Measurements from ENCODE around the gene KIF3B. TPM values are rescaled to one million over a fixed set of nuclear protein-coding genes. Genes with fewer than 3 reads are reported as not detected.
A peak's percentile ranks its signal among the peaks of the same experiment; 100 is the strongest.
"Not testable (repeated sequence)": the region's sequence is repeated elsewhere in the genome, so short reads cannot be mapped to it uniquely, and the experiment has no call there.

KIF3B gene
- total and polyA plus RNA-seq, 3 experiments from 2014 or later, result 5.7 to 61.6 (median 61.0) TPM

DNA sequence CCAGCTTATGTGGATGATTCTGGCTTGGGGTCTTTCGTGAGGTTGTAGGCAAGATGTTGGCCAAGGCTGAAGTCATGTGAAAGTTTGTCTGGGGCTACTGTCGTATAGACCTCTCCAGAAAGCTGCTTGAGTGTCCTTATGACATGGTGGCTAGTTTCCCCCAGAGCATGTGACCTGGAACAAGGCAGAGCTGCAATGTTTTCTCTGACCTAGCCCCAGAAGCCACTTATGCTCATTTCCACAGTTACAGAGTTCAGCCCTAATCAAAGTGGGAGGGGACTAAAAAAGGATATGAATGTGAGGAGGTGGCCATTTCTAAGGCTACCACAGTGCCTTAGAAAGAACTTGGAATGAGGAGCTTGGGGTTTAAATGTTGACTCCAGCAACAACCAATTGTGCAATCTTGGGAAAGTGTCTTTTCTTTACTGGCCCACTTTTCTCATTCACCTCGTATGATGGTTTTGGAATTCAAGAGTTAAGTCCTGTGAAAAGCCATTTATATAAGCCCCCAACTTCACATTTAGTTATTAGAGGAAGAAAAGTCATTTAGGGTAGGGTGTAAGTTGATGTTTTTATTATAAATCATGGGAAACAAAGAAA, 74.8 kb downstream of the KIF3B start:
- H3K4me3 ChIP-seq (ENCODE audit: low read length), result no peak overlapping the region
- H3K9me3 ChIP-seq (ENCODE audit: low read length), result no peaks in the 10 kb centered on the region
- H3K27me3 Mint-ChIP-seq, result no peaks in the 10 kb centered on the region
- peaks cover 2 to 10% (median 7%) of the 10 kb centered on the region in 3 donors for H3K4me1 Mint-ChIP-seq
- H3K4me1 ChIP-seq (ENCODE audit: insufficient read depth, low read length), result peaks cover under 1% of the 10 kb centered on the region
- H3K27ac Mint-ChIP-seq, result no peak overlapping the region
- H3K36me3 ChIP-seq (ENCODE audit: insufficient read depth, low read length), result no peaks in the 10 kb centered on the region
- H3K9me3 Mint-ChIP-seq, result no peaks in the 10 kb centered on the region
- DNase-seq, result no peak
- no peak overlapping the region for H3K27ac ChIP-seq (ENCODE audit: low read depth, low read length)
- POLR2A ChIA-PET, result no interaction called here
- H3K36me3 Mint-ChIP-seq, result peaks cover 0 to 5% (median 2%) of the 10 kb centered on the region in 3 donors
- peak overlapping the region in 1 of 7 donors; percentile 13 for H3K4me3 Mint-ChIP-seq
- no peaks in the 10 kb centered on the region for H3K27me3 ChIP-seq (ENCODE audit: insufficient read depth, low read length, poor library complexity, severe bottlenecking)
- CTCF ChIA-PET, result no interaction called here

DNA sequence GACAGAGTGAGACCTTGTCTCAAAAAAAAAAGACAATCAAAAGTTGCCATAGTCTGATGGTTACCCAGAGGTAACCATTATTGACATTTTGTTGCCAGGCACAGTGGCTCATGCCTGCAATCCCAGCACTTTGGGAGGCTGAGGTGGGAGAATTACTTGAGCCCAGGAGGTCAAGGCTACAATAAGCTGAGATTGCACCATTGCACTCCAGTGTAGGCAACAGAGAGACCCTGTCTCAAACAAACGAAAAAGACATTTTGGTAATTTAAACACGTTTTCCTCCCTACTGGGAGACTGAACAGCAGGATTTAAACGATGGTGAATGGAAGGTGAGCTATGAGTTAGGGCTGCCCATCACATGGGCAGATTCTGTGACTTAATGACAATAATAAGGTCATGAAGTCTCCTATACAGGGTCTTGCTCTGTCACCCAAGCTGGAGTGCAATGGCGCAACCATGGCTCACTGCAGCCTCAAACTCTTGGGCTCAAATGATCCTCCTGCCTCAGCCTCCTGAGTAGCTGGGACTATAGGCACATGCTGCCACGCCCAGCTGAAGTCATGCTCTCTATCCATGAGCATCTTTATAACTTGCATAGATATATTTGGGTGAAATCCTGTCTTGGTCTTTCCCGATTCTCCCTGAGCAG, 76.5 kb downstream of the KIF3B start:
- H3K27me3 ChIP-seq (ENCODE audit: insufficient read depth, low read length, poor library complexity, severe bottlenecking), result no peaks in the 10 kb centered on the region
- no peaks in the 10 kb centered on the region for H3K9me3 ChIP-seq (ENCODE audit: low read length)
- no peaks in the 10 kb centered on the region for H3K36me3 ChIP-seq (ENCODE audit: insufficient read depth, low read length)
- H3K27ac ChIP-seq (ENCODE audit: low read depth, low read length), result no peak overlapping the region
- H3K36me3 Mint-ChIP-seq, result peaks cover 0 to 4% (median 3%) of the 10 kb centered on the region in 3 donors
- H3K9me3 Mint-ChIP-seq, result no peaks in the 10 kb centered on the region
- DNase-seq, result no peak
- H3K4me3 ChIP-seq (ENCODE audit: low read length), result no peak overlapping the region
- peaks cover 6 to 15% (median 14%) of the 10 kb centered on the region in 3 donors for H3K4me1 Mint-ChIP-seq
- H3K4me1 ChIP-seq (ENCODE audit: insufficient read depth, low read length), result peaks cover 6% of the 10 kb centered on the region
- H3K27ac Mint-ChIP-seq, result peak overlapping the region in 1 of 8 donors; percentile 73
- peaks cover 0 to 3% of the 10 kb centered on the region in 2 donors for H3K27me3 Mint-ChIP-seq
- ChIA-PET POLR2A (no interaction called here), CTCF (no interaction called here)
- H3K4me3 Mint-ChIP-seq, result peak overlapping the region in 1 of 7 donors; percentile 49

DNA sequence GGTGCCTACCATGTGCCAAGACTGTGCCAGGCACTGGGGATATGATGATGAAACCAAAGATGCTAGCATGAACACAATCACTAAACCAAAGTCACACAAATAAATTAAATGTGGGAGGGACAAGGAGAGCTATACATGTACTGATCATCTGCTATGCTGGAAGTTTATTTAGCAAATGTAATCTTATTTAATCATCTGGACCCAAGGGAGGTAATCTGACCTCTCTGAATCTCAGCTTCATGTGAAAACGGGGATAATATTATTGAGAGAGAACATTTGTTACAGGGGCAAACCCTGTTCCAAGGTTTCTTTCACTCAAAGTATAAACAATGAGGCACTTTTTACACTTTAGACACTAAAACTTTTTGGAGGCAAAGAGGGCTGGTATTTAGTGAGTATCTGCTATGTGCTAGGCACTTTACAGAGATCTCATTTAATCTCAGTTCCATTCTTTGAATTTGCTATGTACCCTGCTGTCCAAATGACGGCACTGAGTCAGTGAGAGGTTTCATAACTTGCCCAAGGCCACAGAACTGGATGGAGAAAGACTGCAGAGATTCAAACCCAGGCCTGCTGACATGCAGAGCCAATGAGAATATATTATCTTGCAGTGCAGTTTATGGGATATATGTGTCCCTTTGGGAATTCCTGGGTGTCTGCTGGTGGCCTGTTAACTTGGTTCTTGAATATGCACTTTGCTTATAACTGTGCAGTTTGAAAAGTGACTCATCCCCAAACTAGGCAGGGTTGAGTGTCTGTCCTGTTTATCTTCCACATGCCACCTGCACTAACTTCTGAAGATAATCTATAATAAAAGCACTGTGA, 77.4 kb downstream of the KIF3B start:
- no peaks in the 10 kb centered on the region for H3K9me3 ChIP-seq (ENCODE audit: low read length)
- no peak overlapping the region for H3K4me3 ChIP-seq (ENCODE audit: low read length)
- H3K36me3 Mint-ChIP-seq, result peaks cover 0 to 12% (median 2%) of the 10 kb centered on the region in 3 donors
- H3K9me3 Mint-ChIP-seq, result no peaks in the 10 kb centered on the region
- H3K36me3 ChIP-seq (ENCODE audit: insufficient read depth, low read length), result no peaks in the 10 kb centered on the region
- H3K27me3 ChIP-seq (ENCODE audit: insufficient read depth, low read length, poor library complexity, severe bottlenecking), result no peaks in the 10 kb centered on the region
- peaks cover 8% of the 10 kb centered on the region for H3K4me1 ChIP-seq (ENCODE audit: insufficient read depth, low read length)
- peaks cover 0 to 9% of the 10 kb centered on the region in 2 donors for H3K27me3 Mint-ChIP-seq
- CTCF ChIA-PET, result no interaction called here
- POLR2A ChIA-PET, result interaction anchor here (0.6 kb wide), 1 partner anchor 33 kb away, joined by 4 read pairs; no protein-coding TSS in a partner anchor
- no peak overlapping the region for H3K27ac ChIP-seq (ENCODE audit: low read depth, low read length)
- peak overlapping the region in 3 of 8 donors; percentile 29 to 73 (median 42) for H3K27ac Mint-ChIP-seq
- peak overlapping the region in 1 of 7 donors; percentile 49 for H3K4me3 Mint-ChIP-seq
- no peak for DNase-seq
- H3K4me1 Mint-ChIP-seq, result peaks cover 12 to 20% (median 20%) of the 10 kb centered on the region in 3 donors

DNA sequence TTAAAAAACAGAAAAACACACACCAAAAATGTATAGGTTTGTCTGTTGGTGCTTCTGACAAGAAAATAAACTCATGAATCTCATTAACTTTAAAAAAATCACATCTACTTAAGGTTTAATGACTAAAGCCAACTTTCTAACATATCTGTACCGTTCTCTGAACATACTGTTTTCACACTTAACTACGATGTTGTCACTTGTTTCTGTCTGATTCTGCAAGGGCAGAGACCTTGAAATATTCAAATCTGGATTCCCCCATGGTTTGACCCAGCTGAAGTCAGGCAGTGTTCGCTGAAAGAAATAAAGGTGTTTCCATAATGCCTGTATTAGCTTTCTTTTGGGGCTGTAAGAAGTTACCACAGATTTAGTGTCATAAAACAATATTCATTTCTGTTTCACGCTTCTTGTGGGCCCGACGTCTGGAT, 78.0 kb downstream of the KIF3B start:
- CTCF ChIA-PET, result no interaction called here
- Histone ChIP-seq H3K9me3 (ENCODE audit: low read length) (no peaks in the 10 kb centered on the region), H3K27me3 (ENCODE audit: insufficient read depth, low read length, poor library complexity, severe bottlenecking) (no peaks in the 10 kb centered on the region), H3K4me3 (ENCODE audit: low read length) (no peak overlapping the region), H3K4me1 (ENCODE audit: insufficient read depth, low read length) (peaks cover 15% of the 10 kb centered on the region), H3K27ac (ENCODE audit: low read depth, low read length) (no peak overlapping the region), H3K36me3 (ENCODE audit: insufficient read depth, low read length) (no peaks in the 10 kb centered on the region)
- DNase-seq, result no peak
- POLR2A ChIA-PET, result no interaction called here
- no peaks in the 10 kb centered on the region for H3K9me3 Mint-ChIP-seq
- peaks cover 0 to 13% (median 2%) of the 10 kb centered on the region in 3 donors for H3K36me3 Mint-ChIP-seq
- peaks cover 0 to 9% of the 10 kb centered on the region in 2 donors for H3K27me3 Mint-ChIP-seq
- H3K27ac Mint-ChIP-seq, result peak overlapping the region in 3 of 8 donors; percentile 29 to 47 (median 42)
- no peak overlapping the region for H3K4me3 Mint-ChIP-seq
- peaks cover 19 to 27% (median 27%) of the 10 kb centered on the region in 3 donors for H3K4me1 Mint-ChIP-seq

DNA sequence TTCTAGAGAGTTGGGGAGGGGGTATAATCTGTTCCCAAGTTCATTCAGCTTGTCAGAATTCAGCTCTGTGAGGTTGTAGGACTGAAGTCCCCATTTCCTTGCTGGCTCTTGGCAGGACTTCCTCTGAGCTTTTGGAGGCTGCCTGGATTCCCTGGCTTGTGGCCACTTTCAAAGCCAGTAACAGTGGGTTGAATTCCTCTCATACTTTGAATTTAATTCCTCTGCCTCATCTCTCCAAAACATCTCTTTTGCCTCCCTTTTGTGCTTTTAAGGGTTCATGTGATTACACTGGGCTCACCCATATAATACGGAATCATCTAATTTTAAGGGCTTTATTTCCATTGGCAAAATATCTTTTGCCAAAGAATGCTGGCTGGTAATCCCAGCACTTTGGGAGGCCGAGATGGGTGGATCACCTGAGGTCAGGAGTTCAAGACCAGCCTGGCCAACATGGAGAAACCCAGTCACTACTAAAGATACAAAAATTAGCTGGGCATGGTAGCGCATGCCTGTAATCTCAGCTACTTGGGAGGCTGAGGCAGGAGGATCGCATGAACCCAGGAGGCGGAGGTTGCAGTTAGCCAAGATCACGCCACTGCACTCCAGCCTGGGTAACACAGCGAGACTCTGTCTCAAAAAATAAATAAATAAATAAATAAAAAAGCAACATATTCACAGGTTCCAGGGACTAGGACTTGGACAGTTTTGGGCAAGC, 78.6 kb downstream of the KIF3B start:
- Mint-ChIP-seq H3K36me3 (peaks cover 0 to 13% (median 0%) of the 10 kb centered on the region in 3 donors), H3K27ac (peak overlapping the region in 2 of 8 donors; percentile 47 to 97), H3K4me3 (peak overlapping the region in 2 of 7 donors; percentile 3 to 96), H3K4me1 (peaks cover 23 to 33% (median 33%) of the 10 kb centered on the region in 3 donors)
- H3K36me3 ChIP-seq (ENCODE audit: insufficient read depth, low read length); H3K27ac ChIP-seq (ENCODE audit: low read depth, low read length); H3K9me3 Mint-ChIP-seq; DNase-seq; H3K4me3 ChIP-seq (ENCODE audit: low read length); POLR2A ChIA-PET; H3K27me3 Mint-ChIP-seq; H3K27me3 ChIP-seq (ENCODE audit: insufficient read depth, low read length, poor library complexity, severe bottlenecking); CTCF ChIA-PET; H3K9me3 ChIP-seq (ENCODE audit: low read length): not testable (repeated sequence)
- H3K4me1 ChIP-seq (ENCODE audit: insufficient read depth, low read length), result peaks cover 21% of the 10 kb centered on the region

DNA sequence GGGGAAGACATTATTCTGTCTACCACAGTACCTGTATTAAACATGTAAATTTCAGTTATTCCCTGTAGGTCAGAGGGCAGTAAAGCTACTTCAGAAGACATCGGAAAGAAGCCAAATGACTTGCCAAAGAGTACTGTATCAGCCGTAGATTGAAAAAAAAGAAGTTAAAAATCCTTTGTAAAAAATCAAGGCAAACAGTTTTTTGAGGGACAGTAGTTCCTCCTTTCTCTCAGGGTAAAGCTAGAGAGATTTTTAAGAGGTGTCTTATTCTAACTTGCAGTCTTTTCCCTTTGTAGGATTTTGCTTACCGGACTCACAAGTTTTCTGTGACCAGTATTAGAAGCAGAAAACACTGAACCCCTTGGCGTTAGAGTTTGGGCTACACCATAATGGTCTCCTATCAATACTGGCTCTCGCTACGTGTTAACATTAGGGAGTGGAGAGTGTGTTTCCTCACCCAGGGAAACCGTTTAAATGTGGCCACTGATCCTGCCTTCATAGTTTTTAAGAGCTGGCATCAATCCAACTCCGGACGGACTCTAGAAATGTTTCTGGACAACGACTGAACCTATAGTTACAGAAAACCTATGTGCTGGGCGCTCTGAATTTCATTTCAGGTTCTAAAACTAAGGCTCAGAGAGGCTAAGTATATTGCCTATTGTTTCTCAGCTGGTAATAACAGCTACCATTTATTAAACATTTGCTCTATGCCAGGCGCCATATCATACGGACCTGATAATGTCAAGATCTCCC, 79.3 kb downstream of the KIF3B start:
- Histone ChIP-seq H3K27me3 (ENCODE audit: insufficient read depth, low read length, poor library complexity, severe bottlenecking) (no peaks in the 10 kb centered on the region), H3K36me3 (ENCODE audit: insufficient read depth, low read length) (no peaks in the 10 kb centered on the region), H3K27ac (ENCODE audit: low read depth, low read length) (peak overlapping the region; percentile 88), H3K4me1 (ENCODE audit: insufficient read depth, low read length) (peaks cover 28% of the 10 kb centered on the region), H3K4me3 (ENCODE audit: low read length) (peak overlapping the region; percentile 97), H3K9me3 (ENCODE audit: low read length) (no peaks in the 10 kb centered on the region)
- no peaks in the 10 kb centered on the region for H3K9me3 Mint-ChIP-seq
- CTCF ChIA-PET, result interaction anchor here (1.2 kb wide), 1 partner anchor 15 kb away, joined by 3 read pairs; no protein-coding TSS in a partner anchor
- POLR2A ChIA-PET, result no interaction called here
- H3K36me3 Mint-ChIP-seq, result peaks cover 0 to 13% (median 0%) of the 10 kb centered on the region in 3 donors
- H3K4me3 Mint-ChIP-seq, result peak overlapping the region; percentile 93 to 98 (median 97)
- H3K27ac Mint-ChIP-seq, result peak overlapping the region; percentile 76 to 99 (median 98)
- H3K27me3 Mint-ChIP-seq, result peaks cover 0 to 9% of the 10 kb centered on the region in 2 donors
- H3K4me1 Mint-ChIP-seq, result peaks cover 27 to 40% (median 40%) of the 10 kb centered on the region in 3 donors
- no peak for DNase-seq

DNA sequence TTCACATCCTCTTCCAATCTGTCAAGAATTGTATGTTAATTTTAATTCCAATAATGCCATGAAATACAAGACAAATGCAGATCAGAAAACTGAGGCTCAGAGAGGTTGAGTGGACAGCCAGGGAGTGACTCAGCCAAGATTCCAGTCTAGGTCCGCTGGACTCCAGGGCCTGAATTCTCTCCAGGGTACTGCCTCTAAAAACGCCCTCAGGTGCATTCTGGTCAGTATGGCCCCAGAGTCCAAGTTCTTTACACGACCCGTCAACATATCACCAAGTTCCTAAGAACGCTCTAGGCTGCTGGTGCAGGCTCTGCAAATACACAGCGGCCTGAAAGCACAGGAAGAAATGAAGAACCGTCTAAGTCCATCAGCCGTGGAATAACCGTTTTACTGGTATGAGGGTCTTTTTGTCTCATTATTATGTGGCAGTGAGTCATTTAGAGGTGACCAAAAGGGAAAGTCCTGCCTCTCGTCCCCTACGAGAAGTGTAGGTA, 80.0 kb downstream of the KIF3B start:
- H3K9me3 ChIP-seq (ENCODE audit: low read length), result no peaks in the 10 kb centered on the region
- H3K27me3 ChIP-seq (ENCODE audit: insufficient read depth, low read length, poor library complexity, severe bottlenecking), result no peaks in the 10 kb centered on the region
- peaks cover 0 to 13% (median 0%) of the 10 kb centered on the region in 3 donors for H3K36me3 Mint-ChIP-seq
- H3K27ac Mint-ChIP-seq, result peak overlapping the region; percentile 76 to 99 (median 98)
- peaks cover 0 to 9% of the 10 kb centered on the region in 2 donors for H3K27me3 Mint-ChIP-seq
- ChIA-PET CTCF (interaction anchor here (0.8 to 1.2 kb wide), 3 partner anchors 11 to 42 kb away, joined by 3 read pairs; no protein-coding TSS in a partner anchor), POLR2A (interaction anchor here (0.5 to 2.5 kb wide), 8 partner anchors 12 to 633 kb away, joined by 3 to 15 read pairs (median 4); partner anchors contain the start of gene KIF3B)
- DNase-seq, result no peak
- H3K4me1 Mint-ChIP-seq, result peaks cover 31 to 47% (median 42%) of the 10 kb centered on the region in 3 donors
- H3K9me3 Mint-ChIP-seq, result no peaks in the 10 kb centered on the region
- H3K4me3 Mint-ChIP-seq, result peak overlapping the region; percentile 93 to 98 (median 97)
- H3K36me3 ChIP-seq (ENCODE audit: insufficient read depth, low read length), result no peaks in the 10 kb centered on the region
- H3K27ac ChIP-seq (ENCODE audit: low read depth, low read length), result peak overlapping the region; percentile 88
- H3K4me3 ChIP-seq (ENCODE audit: low read length), result peak overlapping the region; percentile 97
- peaks cover 35% of the 10 kb centered on the region for H3K4me1 ChIP-seq (ENCODE audit: insufficient read depth, low read length)

Data from CD8-positive, alpha-beta memory T cell (primary cell).